ENCODE results near the gene EPS15. TPM values are rescaled to one million over a fixed set of nuclear protein-coding genes. Genes with fewer than 3 reads are reported as not detected.
A peak's percentile ranks its signal among the peaks of the same experiment; 100 is the strongest.
"Not testable (repeated sequence)": the region's sequence is repeated elsewhere in the genome, so short reads cannot be mapped to it uniquely, and the experiment has no call there.

EPS15 gene
- total and polyA plus RNA-seq, 8 donors, result 9.9 to 42.0 (median 25.3) TPM

- TF ChIP-seq CTCF (IDR thresholded peaks at IDR 0.05), result no peak
- 90 to 100% methylated on average over 1 of the region's 1 CpG for WGBS, 2 donors
- no peaks in the 10 kb centered on the region for H3K27me3 ChIP-seq
Measured at GRCh38 chr1:51537568-51537967, 18.5 kb upstream of the EPS15 start.

GRCh38 chr1:51535006-51535592 is 16.0 kb upstream of the EPS15 start:
- 7 to 12% methylated on average over 3 of the region's 3 CpGs for WGBS, 2 donors
- Histone ChIP-seq H3K27me3 (no peaks in the 10 kb centered on the region), H3K4me1 (no peaks in the 10 kb centered on the region), H3K36me3 (no peaks in the 10 kb centered on the region), H3K4me3 (no peak overlapping the region), H3K27ac (no peak overlapping the region), H3K9me3 (no peaks in the 10 kb centered on the region)
- peak in 2 of 4 donors; percentile 13 to 34 for TF ChIP-seq CTCF (IDR thresholded peaks at IDR 0.05)
- peak; percentile 53 for FAIRE-seq
- ATAC-seq, result peak in 3 of 4 donors; percentile 76 to 88 (median 81)
- intact Hi-C loops (cut with DNase I), result no loop called here
- DNase-seq, result peak in 1 of 6 donors; percentile 38

More at GRCh38 chr1:51537568-51537967, 18.5 kb upstream of the EPS15 start:
- Histone ChIP-seq H3K4me1 (no peaks in the 10 kb centered on the region), H3K9me3 (no peaks in the 10 kb centered on the region), H3K27ac (no peak overlapping the region), H3K36me3 (no peaks in the 10 kb centered on the region), H3K4me3 (no peak overlapping the region)
- FAIRE-seq (no peak), ATAC-seq (no peak), DNase-seq (no peak)
- intact Hi-C loops (cut with DNase I), result no loop called here

- ATAC-seq, result no peak
- Histone ChIP-seq H3K27ac (no peak overlapping the region), H3K9me3 (no peaks in the 10 kb centered on the region), H3K27me3 (no peaks in the 10 kb centered on the region), H3K36me3 (no peaks in the 10 kb centered on the region), H3K4me1 (no peaks in the 10 kb centered on the region), H3K4me3 (no peak overlapping the region)
- TF ChIP-seq CTCF (IDR thresholded peaks at IDR 0.05), result no peak
- FAIRE-seq, result no peak
- no peak for DNase-seq
- 55 to 59% methylated on average over 3 of the region's 3 CpGs for WGBS, 2 donors
- intact Hi-C loops (cut with DNase I), result no loop called here
Measured at GRCh38 chr1:51534447-51534846, 15.4 kb upstream of the EPS15 start.

- no peak for FAIRE-seq
- intact Hi-C loops (cut with DNase I), result no loop called here
- WGBS, 2 donors, result 81 to 88% methylated on average over 1 of the region's 1 CpG
Measured at GRCh38 chr1:51532853-51533252, 13.8 kb upstream of the EPS15 start.

GRCh38 chr1:51530447-51530846 is 11.4 kb upstream of the EPS15 start:
- H3K27ac ChIP-seq; H3K36me3 ChIP-seq; H3K27me3 ChIP-seq; H3K4me1 ChIP-seq; intact Hi-C loops (cut with DNase I); H3K9me3 ChIP-seq; DNase-seq; FAIRE-seq; ATAC-seq; H3K4me3 ChIP-seq: not testable (repeated sequence)
- 92 to 94% methylated on average over 4 of the region's 4 CpGs for WGBS, 2 donors

More at GRCh38 chr1:51532853-51533252, 13.8 kb upstream of the EPS15 start:
- Histone ChIP-seq H3K9me3 (no peaks in the 10 kb centered on the region), H3K4me1 (no peaks in the 10 kb centered on the region), H3K4me3 (no peak overlapping the region), H3K27ac (no peak overlapping the region), H3K36me3 (no peaks in the 10 kb centered on the region), H3K27me3 (no peaks in the 10 kb centered on the region)
- DNase-seq (no peak), ATAC-seq (no peak)
- no peak for TF ChIP-seq CTCF (IDR thresholded peaks at IDR 0.05)

All from pancreas (tissue), 10 donors.